NCI-H1048 (cell line): Measurements from ENCODE around the gene SHISA6.

Experiments
- DNase-seq: peaks from one replicate; lab custom pipeline; 2025; lab: John Stamatoyannopoulos, UW

Gene SHISA6

GRCh38 chr17:11539637-11540036, 298.6 kb downstream of the SHISA6 start:
- no peak for DNase-seq

- no peak for DNase-seq
These were observed 304.0 kb downstream of the SHISA6 start for GRCh38 chr17:11545002-11545401.

GRCh38 chr17:11545696-11546095, 304.7 kb downstream of the SHISA6 start:
- no peak for DNase-seq

GRCh38 chr17:11547853-11548252, 306.8 kb downstream of the SHISA6 start:
- no peak for DNase-seq

GRCh38 chr17:11548398-11548797, 307.4 kb downstream of the SHISA6 start:
- no peak for DNase-seq

- DNase-seq, result no peak
These were observed 309.4 kb downstream of the SHISA6 start for GRCh38 chr17:11550431-11550830.

GRCh38 chr17:11551442-11551841, 310.4 kb downstream of the SHISA6 start:
- no peak for DNase-seq

- no peak for DNase-seq
These were observed 312.1 kb downstream of the SHISA6 start for GRCh38 chr17:11553135-11553534.

- no peak for DNase-seq
These were observed 313.0 kb downstream of the SHISA6 start for GRCh38 chr17:11554042-11554441.

- no peak for DNase-seq
These were observed 313.5 kb downstream of the SHISA6 start for GRCh38 chr17:11554542-11554941.

GRCh38 chr17:11555530-11555929, 314.5 kb downstream of the SHISA6 start:
- no peak for DNase-seq

GRCh38 chr17:11557727-11558452, 316.9 kb downstream of the SHISA6 start:
- DNase-seq, result no peak

GRCh38 chr17:11558681-11559234, 317.7 kb downstream of the SHISA6 start:
- no peak for DNase-seq

GRCh38 chr17:11559601-11560000, 318.6 kb downstream of the SHISA6 start:
- no peak for DNase-seq

- no peak for DNase-seq
These were observed 320.3 kb downstream of the SHISA6 start for GRCh38 chr17:11561281-11561680.

GRCh38 chr17:11561702-11562101, 320.7 kb downstream of the SHISA6 start:
- DNase-seq, result no peak

- DNase-seq, result no peak
These were observed 323.8 kb downstream of the SHISA6 start for GRCh38 chr17:11564589-11565380.

GRCh38 chr17:11565591-11565990, 324.6 kb downstream of the SHISA6 start:
- DNase-seq, result no peak

- DNase-seq, result no peak
These were observed 338.0 kb downstream of the SHISA6 start for GRCh38 chr17:11578998-11579397.

GRCh38 chr17:11580677-11581076, 339.7 kb downstream of the SHISA6 start:
- no peak for DNase-seq

- no peak for DNase-seq
These were observed 341.2 kb downstream of the SHISA6 start for GRCh38 chr17:11582217-11582616.

- no peak for DNase-seq
These were observed 342.4 kb downstream of the SHISA6 start for GRCh38 chr17:11583306-11583992.

- DNase-seq, result no peak
These were observed 348.7 kb downstream of the SHISA6 start for GRCh38 chr17:11589716-11590115.
